HG02571 (cell line): ENCODE results near the gene C1orf141.
"Not testable (repeated sequence)": the region's sequence is repeated elsewhere in the genome, so short reads cannot be mapped to it uniquely, and the experiment has no call there.

ENCODE experiments used
- ATAC-seq: cut with Tn5 transposase; IDR thresholded peaks from one replicate; pipeline ENCODE4 v1.9.1; 2021; ENCODE audit warnings: mild to moderate bottlenecking, moderate library complexity; ENCODE audit not compliant: unreplicated experiment

The C1orf141 gene

GRCh38 chr1:67143966-67144365, 9.2 kb upstream of the C1orf141 start:
- no peak for ATAC-seq

DNA sequence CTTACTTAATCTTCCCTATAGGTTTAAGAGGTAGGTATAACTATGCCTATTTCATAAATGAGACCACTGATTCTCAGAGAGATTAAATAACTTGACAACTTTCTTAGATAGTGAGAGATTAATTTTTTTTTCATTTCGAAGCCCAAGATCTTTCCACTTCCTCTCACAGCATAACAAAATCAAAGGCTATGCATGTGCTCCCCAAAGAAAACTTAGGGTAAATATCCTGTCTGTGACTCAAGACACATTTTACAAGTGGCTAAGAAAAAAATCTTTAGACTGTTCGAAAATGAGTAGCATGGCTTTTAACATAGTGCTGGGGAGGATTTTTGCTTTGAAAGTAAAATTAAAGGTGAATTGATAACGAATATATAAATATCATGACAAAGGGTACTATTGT, 8.2 kb upstream of the C1orf141 start:
- ATAC-seq: no peak

DNA sequence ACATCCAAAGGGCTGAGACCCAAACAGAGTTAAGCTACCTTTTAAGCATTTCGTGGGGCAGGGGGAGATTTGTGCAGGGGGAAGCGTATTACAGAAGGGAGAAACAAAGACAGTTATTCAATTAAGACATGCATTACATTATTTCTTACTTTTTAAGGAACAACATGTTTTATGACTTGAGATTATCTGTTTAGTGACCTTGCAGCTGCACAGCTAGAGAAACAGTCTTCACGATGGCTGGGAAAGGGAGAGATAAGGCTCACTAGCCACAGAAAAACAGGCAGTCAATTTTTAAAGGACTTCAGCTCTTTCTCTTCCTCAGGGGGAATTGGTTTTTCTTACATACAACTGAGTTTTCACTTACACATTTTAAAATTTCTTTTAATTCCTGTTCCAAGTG, 7.1 kb upstream of the C1orf141 start:
- not testable (repeated sequence) for ATAC-seq

- ATAC-seq: no peak
Observed at GRCh38 chr1:67140460-67140859, 5.7 kb upstream of the C1orf141 start.

DNA sequence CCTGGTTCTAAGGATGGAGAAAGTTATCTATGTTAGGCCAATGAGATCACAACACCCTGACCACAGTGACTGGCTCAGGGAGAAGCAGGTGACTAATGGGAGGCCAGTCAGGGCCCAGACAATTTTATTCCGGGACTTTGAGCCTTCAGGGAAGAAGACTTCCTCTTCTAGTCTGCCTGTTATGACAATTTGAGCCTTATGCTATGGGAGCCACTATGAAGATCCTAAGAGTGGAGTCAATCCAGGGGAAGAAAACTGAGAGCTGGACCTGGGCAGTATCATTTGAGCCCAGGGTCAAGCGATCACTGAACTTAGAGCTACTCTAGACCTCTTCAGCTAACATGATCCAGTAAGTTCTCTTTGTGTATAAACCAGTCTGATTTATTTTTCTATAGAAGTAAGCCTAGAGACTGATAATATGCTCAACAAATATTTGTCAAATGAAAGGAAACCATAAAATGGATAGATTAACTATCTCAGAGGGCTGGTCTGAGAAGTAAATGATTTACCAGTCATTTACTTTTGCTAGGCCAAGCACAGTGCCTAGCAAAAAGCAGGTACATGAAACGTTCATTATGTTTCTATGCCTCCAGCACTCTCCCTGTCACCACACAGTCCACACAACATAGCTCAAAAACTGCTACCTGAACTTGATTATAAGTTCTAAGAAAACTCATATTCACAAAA, 4.2 kb upstream of the C1orf141 start:
- ATAC-seq: no peak

DNA sequence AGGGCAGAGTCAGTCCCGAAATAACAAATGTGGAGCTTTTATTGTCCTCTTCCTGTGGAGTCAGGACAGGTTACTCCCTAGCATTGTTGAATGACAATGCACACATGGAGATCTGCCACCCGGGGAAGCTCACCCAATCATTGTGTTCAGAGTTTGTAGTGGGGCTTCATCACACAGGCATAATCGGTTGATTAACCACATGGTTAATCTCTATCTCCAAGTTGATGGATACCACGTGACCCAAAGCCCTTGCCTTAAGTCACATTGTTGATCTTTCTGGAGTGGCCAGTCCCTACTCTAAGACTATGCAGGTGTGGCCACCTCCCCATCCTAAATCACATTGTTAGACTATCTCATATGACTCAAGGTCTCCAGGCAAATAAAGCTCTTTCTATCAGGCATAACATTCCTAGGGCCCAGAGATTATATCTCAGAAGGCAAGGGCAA, 2.6 kb upstream of the C1orf141 start:
- no peak for ATAC-seq

GRCh38 chr1:67135354-67135753, 584 bp upstream of the C1orf141 start:
- no peak for ATAC-seq

- ATAC-seq: no peak
Observed at GRCh38 chr1:67133177-67133576, 1.6 kb downstream of the C1orf141 start.

DNA sequence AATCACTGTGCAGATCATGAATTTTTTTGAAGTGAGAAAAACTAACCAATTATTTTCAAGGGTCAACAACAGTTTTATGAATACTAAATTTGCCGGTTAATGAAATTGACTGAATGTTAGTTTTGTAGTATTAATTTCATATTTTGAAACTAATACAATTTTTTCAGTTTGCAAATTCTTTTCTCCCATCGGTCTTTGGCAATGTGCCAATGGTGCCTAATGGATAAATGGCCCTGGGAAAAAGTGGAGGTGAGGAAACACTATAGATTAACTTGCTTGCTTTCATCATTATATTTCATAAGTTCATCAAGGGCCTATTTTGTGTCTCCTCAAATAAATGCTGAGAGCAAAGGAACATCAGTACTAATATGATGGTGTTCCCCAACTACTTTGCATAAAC, 4.1 kb downstream of the C1orf141 start:
- ATAC-seq: no peak

DNA sequence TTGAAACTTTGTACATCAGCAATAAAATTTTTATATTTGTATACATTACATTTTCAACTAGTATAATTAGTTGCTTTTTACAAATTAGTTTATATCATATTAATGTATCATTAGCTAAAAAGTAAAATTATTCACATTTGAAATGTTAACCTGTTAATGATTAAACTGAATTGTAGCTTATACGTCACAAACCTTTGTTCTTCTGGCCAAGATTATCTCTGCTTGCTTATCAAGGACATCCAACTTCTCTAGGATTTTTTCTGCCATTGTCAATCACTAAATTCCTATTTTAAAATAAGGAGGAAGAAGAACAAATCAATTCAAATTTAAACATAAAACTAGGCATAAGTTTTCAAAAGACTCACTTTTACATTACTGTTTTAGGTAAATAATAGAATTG, 7.8 kb downstream of the C1orf141 start:
- ATAC-seq: no peak

DNA sequence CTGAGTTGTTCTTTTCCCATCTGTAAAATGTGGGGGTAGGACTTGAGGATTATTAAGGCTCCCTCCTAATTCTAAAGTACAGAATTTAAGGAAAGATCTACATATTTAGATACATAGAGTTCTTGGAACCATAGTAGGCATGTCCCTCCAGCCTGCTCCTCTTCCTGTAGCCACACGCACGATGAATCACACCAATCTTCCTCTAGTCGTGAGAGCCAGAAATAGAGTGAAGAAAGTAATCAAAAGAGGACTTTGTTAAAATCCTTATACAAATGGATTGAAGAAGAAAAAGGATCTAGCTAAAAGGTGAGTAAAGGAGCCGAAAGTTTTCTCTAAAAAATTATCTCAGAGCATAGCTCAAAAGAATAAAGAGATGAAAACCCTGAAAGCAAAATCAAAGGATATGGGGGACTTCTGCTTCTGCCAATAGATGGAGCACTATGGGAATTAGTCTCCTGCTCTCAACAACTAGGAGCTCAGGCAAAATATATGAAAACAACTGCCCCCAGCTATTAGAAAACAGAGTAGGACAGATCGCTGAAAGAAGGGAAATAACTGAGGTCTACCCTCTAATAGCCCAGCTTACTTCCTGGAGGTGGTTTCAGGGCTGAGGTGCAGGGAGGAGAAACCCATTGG, 8.5 kb downstream of the C1orf141 start:
- ATAC-seq: no peak

DNA sequence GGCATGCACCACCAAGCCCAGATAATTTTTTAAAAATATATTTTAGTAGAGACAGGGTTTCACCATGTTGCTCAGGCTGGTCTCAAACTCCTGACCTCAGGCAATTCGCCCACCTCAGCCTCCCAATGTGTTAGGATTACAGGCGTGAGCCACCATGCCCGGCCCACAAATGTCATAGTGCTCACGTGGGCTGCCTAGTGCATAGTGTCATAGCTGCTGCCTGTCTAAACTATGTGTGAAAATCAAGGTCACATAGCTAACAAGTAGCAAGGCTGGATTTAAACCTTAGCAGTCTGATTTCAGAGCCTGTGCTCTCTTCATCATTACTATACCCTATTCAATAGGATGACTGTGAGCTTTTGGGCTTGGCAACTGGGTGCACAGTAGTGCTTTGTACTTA, 10.3 kb downstream of the C1orf141 start:
- ATAC-seq: no peak

DNA sequence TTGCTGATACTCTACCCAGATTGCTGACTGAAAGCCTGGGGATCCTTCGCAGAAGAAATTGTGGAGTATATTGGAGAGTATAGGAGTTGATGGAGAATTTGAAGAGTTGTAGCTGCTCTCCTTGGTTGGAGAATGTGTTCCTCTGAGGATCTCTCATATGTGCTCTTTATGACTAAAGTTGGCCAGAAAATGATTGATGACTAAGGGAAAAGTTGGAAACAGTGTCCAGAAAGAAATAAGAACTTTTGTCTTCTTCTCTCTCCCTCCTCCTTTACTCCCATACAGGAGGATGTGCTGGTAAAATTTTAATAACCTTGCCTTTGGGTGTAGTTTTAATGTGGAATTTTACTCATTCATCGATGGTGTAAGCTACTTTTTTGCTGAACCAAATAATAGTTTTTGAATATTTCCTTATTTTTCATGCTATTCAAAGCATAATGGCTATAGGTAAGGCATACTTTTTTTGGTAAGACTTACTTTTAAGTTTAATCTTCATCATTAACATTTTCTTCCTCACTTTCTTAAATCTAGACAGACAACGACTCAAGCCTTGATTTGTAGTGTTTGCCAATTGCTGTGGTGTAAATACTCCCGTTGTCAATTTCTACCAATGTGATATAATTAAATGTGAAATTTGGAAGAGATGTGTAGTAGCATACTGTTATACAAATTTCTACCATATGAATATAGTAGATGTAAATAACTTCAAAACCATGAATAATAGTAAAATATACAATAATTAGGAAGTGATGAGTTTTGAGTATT, 13.7 kb downstream of the C1orf141 start:
- no peak for ATAC-seq

DNA sequence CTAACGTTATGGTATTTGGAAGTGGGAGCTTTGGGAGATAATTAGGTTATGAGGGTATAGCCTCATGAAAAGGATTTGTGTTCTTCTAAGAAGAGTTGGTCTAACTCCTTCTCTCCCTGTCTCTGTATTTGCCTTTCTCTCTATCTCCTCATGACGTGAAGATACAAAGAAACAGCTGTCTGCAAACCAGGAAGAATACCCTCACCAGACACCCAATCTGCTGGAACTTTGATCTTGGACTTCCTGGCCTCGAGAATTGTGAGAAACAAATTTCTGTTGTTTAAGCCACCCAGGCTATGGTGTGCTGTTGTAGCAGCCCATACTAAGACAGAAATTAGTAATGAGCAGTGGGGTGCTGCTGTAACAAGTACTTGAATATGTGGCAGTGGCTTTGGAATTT, 16.1 kb downstream of the C1orf141 start:
- ATAC-seq: no peak

GRCh38 chr1:67118191-67118590, 16.6 kb downstream of the C1orf141 start:
- no peak for ATAC-seq

DNA sequence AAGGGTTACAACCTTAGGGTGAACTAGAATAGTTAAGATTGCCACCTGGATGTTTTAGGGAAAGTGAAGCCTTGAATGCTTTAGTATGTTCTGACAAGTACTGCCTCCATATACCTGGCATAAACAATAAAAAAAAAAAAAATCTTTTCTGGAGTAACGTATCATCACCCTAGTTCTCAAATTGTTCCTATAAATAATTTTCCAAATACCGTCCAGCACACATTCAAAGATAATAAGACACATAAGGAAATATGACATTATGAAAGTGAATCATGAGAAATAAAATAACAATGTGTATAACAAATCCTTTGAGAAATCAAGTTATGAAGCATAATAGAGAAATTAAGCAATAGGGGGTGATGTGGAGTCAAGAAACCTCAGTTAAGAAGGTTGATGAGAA, 20.6 kb downstream of the C1orf141 start:
- ATAC-seq: no peak

- ATAC-seq: no peak
Observed at GRCh38 chr1:67110352-67110751, 24.4 kb downstream of the C1orf141 start.

GRCh38 chr1:67105508-67105907, 29.3 kb downstream of the C1orf141 start:
- ATAC-seq: no peak

DNA sequence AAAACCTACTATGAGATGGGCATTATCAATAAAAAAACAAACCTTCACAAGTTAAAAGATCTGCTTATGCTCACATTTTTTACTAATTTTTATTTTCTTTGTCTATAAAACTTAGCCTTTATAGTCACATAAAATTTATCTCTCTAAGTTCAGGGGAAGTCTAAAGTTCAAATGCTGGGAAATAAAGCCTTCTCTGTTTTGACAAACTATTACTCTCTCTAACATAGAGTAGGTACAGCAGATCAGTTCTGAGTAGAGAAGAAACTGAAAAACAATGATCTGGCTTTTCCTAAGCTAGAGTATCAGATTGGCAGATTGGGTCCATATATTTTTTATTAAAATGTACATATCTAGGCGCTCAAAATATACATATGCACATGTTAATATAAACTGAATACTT, 31.2 kb downstream of the C1orf141 start:
- ATAC-seq: no peak

- no peak for ATAC-seq
Observed at GRCh38 chr1:67100833-67101232, 33.9 kb downstream of the C1orf141 start.

DNA sequence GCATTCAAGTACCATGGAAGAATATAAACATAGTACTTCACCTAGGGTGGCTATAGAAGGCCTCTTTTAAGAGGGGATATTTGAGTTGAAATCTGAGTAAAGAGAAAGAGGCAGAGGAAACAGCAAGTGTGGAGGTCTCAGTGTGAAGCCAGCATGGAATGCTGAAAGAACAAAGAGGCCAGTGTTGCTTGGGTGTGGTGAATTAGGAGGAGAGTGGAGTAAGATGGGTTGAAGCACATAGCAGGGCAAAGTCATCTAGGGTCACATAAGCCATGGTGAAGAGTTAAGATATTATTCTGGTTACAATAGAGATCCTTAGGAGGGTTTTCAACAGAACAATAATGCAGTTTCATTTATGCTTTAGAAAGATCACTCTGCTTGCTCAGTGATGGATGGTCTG, 37.5 kb downstream of the C1orf141 start:
- no peak for ATAC-seq

- ATAC-seq: no peak
Observed at GRCh38 chr1:67094191-67094590, 40.6 kb downstream of the C1orf141 start.
